Immature natural killer cell (primary cell): ENCODE results near the gene MYO1D. TPM values are rescaled to one million over a fixed set of nuclear protein-coding genes. Genes with fewer than 3 reads are reported as not detected.

Source experiments
- DNase-seq, 3 donors: peaks; one replicate each; pipeline ENCODE4 v3.0.0; 2022; ENCODE audit warnings: mixed read lengths in 1 of 3
- H3K27ac Mint-ChIP-seq, 6 donors: one replicate each; pipeline ENCODE4 v1.8.0; 2020; ENCODE audit warnings: mixed read lengths in 6 of 6, mild to moderate bottlenecking in 5 of 6, inconsistent platforms in 4 of 6, moderate library complexity in 3 of 6
- H3K27me3 Mint-ChIP-seq, 3 donors: one replicate each; pipeline ENCODE4 v1.8.0; 2020 to 2021; ENCODE audit warnings: low read depth in 3 of 3, mild to moderate bottlenecking in 3 of 3, mixed read lengths in 3 of 3, moderate library complexity in 3 of 3, inconsistent platforms in 1 of 3
- H3K36me3 Mint-ChIP-seq, 3 donors: one replicate each; pipeline ENCODE4 v1.8.0; 2020; ENCODE audit warnings: mixed read lengths in 3 of 3, inconsistent platforms in 2 of 3, mild to moderate bottlenecking in 2 of 3
- H3K4me1 Mint-ChIP-seq, 2 donors: one replicate each; pipeline ENCODE4 v1.8.0; 2020; ENCODE audit warnings: inconsistent platforms in 2 of 2, mild to moderate bottlenecking in 2 of 2, mixed read lengths in 2 of 2, moderate library complexity in 1 of 2
- H3K4me3 Mint-ChIP-seq, 5 donors: one replicate each; pipeline ENCODE4 v1.8.0; 2020; ENCODE audit warnings: mild to moderate bottlenecking in 5 of 5, mixed read lengths in 5 of 5, inconsistent platforms in 3 of 5, moderate library complexity in 3 of 5
- H3K9me3 Mint-ChIP-seq, 6 donors: one replicate each; pipeline ENCODE4 v1.8.0; 2020; ENCODE audit warnings: mild to moderate bottlenecking in 6 of 6, mixed read lengths in 6 of 6, inconsistent platforms in 4 of 6, moderate library complexity in 3 of 6
- polyA plus RNA-seq, 3 donors: library from polyadenylated mRNA; unstranded; fragments of 300-500 nt; fragmentation: Illumina TruSeq; gene quantifications; one replicate each; pipeline ENCODE4 v1.2.3, GENCODE V29; 2021

MYO1D gene
- polyA plus RNA-seq, 3 donors from 2014 or later, result 2.0 to 7.9 TPM; not detected in 1

- Mint-ChIP-seq H3K27ac (peak overlapping the region; percentile 84 to 95 (median 90)), H3K27me3 (peaks cover 0 to 26% (median 16%) of the 10 kb centered on the region in 3 donors), H3K4me1 (peaks cover 86 to 90% of the 10 kb centered on the region in 2 donors), H3K36me3 (peaks cover 0 to 3% (median 0%) of the 10 kb centered on the region in 3 donors), H3K9me3 (peaks cover 0 to 3% (median 0%) of the 10 kb centered on the region in 6 donors), H3K4me3 (peak overlapping the region; percentile 64 to 80 (median 68))
- DNase-seq, result peak; percentile 56 to 70 (median 67)
Observed at GRCh38 chr17:32523827-32524552, 352.9 kb downstream of the MYO1D start.

- Mint-ChIP-seq H3K4me3 (peak overlapping the region; percentile 64 to 80 (median 68)), H3K4me1 (peaks cover 86 to 90% of the 10 kb centered on the region in 2 donors), H3K9me3 (peaks cover 0 to 3% (median 0%) of the 10 kb centered on the region in 6 donors), H3K36me3 (peaks cover 0 to 3% (median 0%) of the 10 kb centered on the region in 3 donors), H3K27ac (peak overlapping the region; percentile 84 to 95 (median 90)), H3K27me3 (peaks cover 0 to 24% (median 21%) of the 10 kb centered on the region in 3 donors)
- peak; percentile 68 to 81 (median 79) for DNase-seq
Observed at GRCh38 chr17:32523017-32523680, 353.8 kb downstream of the MYO1D start.

- Mint-ChIP-seq H3K4me1 (peaks cover 88 to 93% of the 10 kb centered on the region in 2 donors), H3K36me3 (peaks cover 0 to 3% (median 0%) of the 10 kb centered on the region in 3 donors), H3K9me3 (peaks cover 0 to 3% (median 0%) of the 10 kb centered on the region in 6 donors), H3K27ac (peak overlapping the region; percentile 95 to 99 (median 97)), H3K27me3 (peaks cover 1 to 24% (median 24%) of the 10 kb centered on the region in 3 donors), H3K4me3 (peak overlapping the region; percentile 85 to 93 (median 87))
- DNase-seq, result no peak
Observed at GRCh38 chr17:32520737-32521404, 356.1 kb downstream of the MYO1D start.

GRCh38 chr17:32520104-32520701 is 356.7 kb downstream of the MYO1D start:
- Mint-ChIP-seq H3K4me3 (peak overlapping the region; percentile 85 to 93 (median 87)), H3K9me3 (peaks cover 0 to 3% (median 0%) of the 10 kb centered on the region in 6 donors), H3K4me1 (peaks cover 88 to 93% of the 10 kb centered on the region in 2 donors), H3K27me3 (peaks cover 1 to 24% (median 24%) of the 10 kb centered on the region in 3 donors), H3K27ac (peak overlapping the region; percentile 95 to 99 (median 97)), H3K36me3 (peaks cover 0 to 3% (median 0%) of the 10 kb centered on the region in 3 donors)
- DNase-seq, result peak; percentile 53 to 69 (median 67)

- peaks cover 0 to 3% (median 0%) of the 10 kb centered on the region in 6 donors for H3K9me3 Mint-ChIP-seq
- peak; percentile 73 to 84 (median 84) for DNase-seq
- H3K4me3 Mint-ChIP-seq, result peak overlapping the region; percentile 85 to 93 (median 87)
- peaks cover 1 to 24% (median 24%) of the 10 kb centered on the region in 3 donors for H3K27me3 Mint-ChIP-seq
- H3K36me3 Mint-ChIP-seq, result peaks cover 0 to 3% (median 0%) of the 10 kb centered on the region in 3 donors
- peaks cover 88% of the 10 kb centered on the region in 2 donors for H3K4me1 Mint-ChIP-seq
- peak overlapping the region; percentile 95 to 99 (median 97) for H3K27ac Mint-ChIP-seq
Observed at GRCh38 chr17:32519228-32520103, 357.5 kb downstream of the MYO1D start.

- H3K4me1 Mint-ChIP-seq, result peaks cover 80 to 82% of the 10 kb centered on the region in 2 donors
- DNase-seq, result no peak
- H3K27me3 Mint-ChIP-seq, result peaks cover 1 to 21% (median 18%) of the 10 kb centered on the region in 3 donors
- peak overlapping the region; percentile 72 to 79 (median 77) for H3K4me3 Mint-ChIP-seq
- peaks cover 0 to 3% (median 0%) of the 10 kb centered on the region in 6 donors for H3K9me3 Mint-ChIP-seq
- peaks cover 0 to 3% (median 0%) of the 10 kb centered on the region in 3 donors for H3K36me3 Mint-ChIP-seq
- H3K27ac Mint-ChIP-seq, result peak overlapping the region; percentile 80 to 97 (median 90)
Observed at GRCh38 chr17:32518646-32519227, 358.2 kb downstream of the MYO1D start.

GRCh38 chr17:32517982-32518381 is 358.9 kb downstream of the MYO1D start:
- Mint-ChIP-seq H3K4me3 (peak overlapping the region; percentile 65 to 79 (median 74)), H3K4me1 (peaks cover 77 to 79% of the 10 kb centered on the region in 2 donors), H3K27ac (peak overlapping the region; percentile 80 to 97 (median 90)), H3K27me3 (peaks cover 1 to 19% (median 18%) of the 10 kb centered on the region in 3 donors), H3K9me3 (no peaks in the 10 kb centered on the region), H3K36me3 (peaks cover 0 to 7% (median 2%) of the 10 kb centered on the region in 3 donors)
- no peak for DNase-seq

- DNase-seq, result peak in 2 of 3 donors; percentile 48 to 51
- Mint-ChIP-seq H3K9me3 (no peaks in the 10 kb centered on the region), H3K27me3 (peaks cover 1 to 18% (median 16%) of the 10 kb centered on the region in 3 donors), H3K4me1 (peaks cover 73 to 74% of the 10 kb centered on the region in 2 donors), H3K36me3 (peaks cover 0 to 5% (median 3%) of the 10 kb centered on the region in 3 donors), H3K27ac (peak overlapping the region; percentile 89 to 96 (median 94)), H3K4me3 (peak overlapping the region; percentile 63 to 81 (median 74))
Observed at GRCh38 chr17:32516940-32517701, 359.8 kb downstream of the MYO1D start.

GRCh38 chr17:32516450-32516849 is 360.5 kb downstream of the MYO1D start:
- H3K27me3 Mint-ChIP-seq, result peaks cover 1 to 18% (median 16%) of the 10 kb centered on the region in 3 donors
- peak overlapping the region in 4 of 5 donors; percentile 23 to 81 (median 68) for H3K4me3 Mint-ChIP-seq
- peaks cover 0 to 6% (median 5%) of the 10 kb centered on the region in 3 donors for H3K36me3 Mint-ChIP-seq
- no peak for DNase-seq
- H3K4me1 Mint-ChIP-seq, result peaks cover 76 to 78% of the 10 kb centered on the region in 2 donors
- H3K27ac Mint-ChIP-seq, result peak overlapping the region; percentile 89 to 96 (median 94)
- H3K9me3 Mint-ChIP-seq, result no peaks in the 10 kb centered on the region

GRCh38 chr17:32515677-32516383 is 361.1 kb downstream of the MYO1D start:
- peaks cover 76 to 78% of the 10 kb centered on the region in 2 donors for H3K4me1 Mint-ChIP-seq
- H3K27ac Mint-ChIP-seq, result peak overlapping the region in 5 of 6 donors; percentile 92 to 96 (median 96)
- no peak for DNase-seq
- H3K27me3 Mint-ChIP-seq, result peaks cover 1 to 18% (median 16%) of the 10 kb centered on the region in 3 donors
- H3K4me3 Mint-ChIP-seq, result peak overlapping the region in 2 of 5 donors; percentile 23 to 72
- peaks cover 0 to 8% (median 5%) of the 10 kb centered on the region in 3 donors for H3K36me3 Mint-ChIP-seq
- no peaks in the 10 kb centered on the region for H3K9me3 Mint-ChIP-seq

- Mint-ChIP-seq H3K27me3 (peaks cover 1 to 11% (median 7%) of the 10 kb centered on the region in 3 donors), H3K4me3 (no peak overlapping the region), H3K27ac (peak overlapping the region in 1 of 6 donors; percentile 55), H3K36me3 (peaks cover 0 to 8% (median 5%) of the 10 kb centered on the region in 3 donors), H3K9me3 (no peaks in the 10 kb centered on the region), H3K4me1 (peaks cover 71% of the 10 kb centered on the region in 2 donors)
- no peak for DNase-seq
Observed at GRCh38 chr17:32514606-32515005, 362.3 kb downstream of the MYO1D start.
